ENCODE results near the gene MEIS2. TPM values are rescaled to one million over a fixed set of nuclear protein-coding genes. Genes with fewer than 3 reads are reported as not detected.

The MEIS2 gene
- total RNA-seq, 4 donors from 2014 or later: 9.0 to 18.5 (median 16.3) TPM

- no peak for DNase-seq (ENCODE audit: low spot score in 2 of 2)
- 53% methylated on average over 25 of the region's 25 CpGs for WGBS
- Histone ChIP-seq H3K4me1 (peaks cover 33% of the 10 kb centered on the region), H3K27me3 (peaks cover 66% of the 10 kb centered on the region), H3K36me3 (no peaks in the 10 kb centered on the region), H3K4me3 (peak overlapping the region; percentile 39), H3K27ac (no peak overlapping the region), H3K9me3 (no peaks in the 10 kb centered on the region)
- no peak for TF ChIP-seq POLR2A (IDR thresholded peaks at IDR 0.05)
- no peak for TF ChIP-seq POLR2AphosphoS5 (IDR thresholded peaks at IDR 0.05)
- TF ChIP-seq EP300 (IDR thresholded peaks at IDR 0.05): no peak
- no peak for TF ChIP-seq CTCF (IDR thresholded peaks at IDR 0.05)
Observed at GRCh38 chr15:36879568-36880222, 220.7 kb downstream of the MEIS2 start.

- Histone ChIP-seq H3K27ac (no peak overlapping the region), H3K9me3 (no peaks in the 10 kb centered on the region), H3K36me3 (no peaks in the 10 kb centered on the region), H3K27me3 (peaks cover 58% of the 10 kb centered on the region), H3K4me1 (peaks cover 30% of the 10 kb centered on the region), H3K4me3 (no peak overlapping the region)
- WGBS: 67% methylated on average over 12 of the region's 12 CpGs
- TF ChIP-seq CTCF (IDR thresholded peaks at IDR 0.05): no peak
- TF ChIP-seq POLR2A (IDR thresholded peaks at IDR 0.05): no peak
- TF ChIP-seq POLR2AphosphoS5 (IDR thresholded peaks at IDR 0.05): no peak
- no peak for TF ChIP-seq EP300 (IDR thresholded peaks at IDR 0.05)
- DNase-seq (ENCODE audit: low spot score in 2 of 2): no peak
Observed at GRCh38 chr15:36878684-36879262, 221.6 kb downstream of the MEIS2 start.

- Histone ChIP-seq H3K36me3 (no peaks in the 10 kb centered on the region), H3K27me3 (peaks cover 52% of the 10 kb centered on the region), H3K4me1 (peaks cover 22% of the 10 kb centered on the region), H3K27ac (no peak overlapping the region), H3K9me3 (no peaks in the 10 kb centered on the region), H3K4me3 (no peak overlapping the region)
- WGBS: 68% methylated on average over 18 of the region's 38 CpGs
- DNase-seq (ENCODE audit: low spot score in 2 of 2): no peak
- TF ChIP-seq EP300 (IDR thresholded peaks at IDR 0.05) (no peak), POLR2A (IDR thresholded peaks at IDR 0.05) (no peak), CTCF (IDR thresholded peaks at IDR 0.05) (no peak), POLR2AphosphoS5 (IDR thresholded peaks at IDR 0.05) (no peak)
Observed at GRCh38 chr15:36877796-36878683, 222.3 kb downstream of the MEIS2 start.

GRCh38 chr15:36877294-36877693, 223.1 kb downstream of the MEIS2 start:
- H3K27ac ChIP-seq: no peak overlapping the region
- H3K4me1 ChIP-seq: peaks cover 16% of the 10 kb centered on the region
- no peaks in the 10 kb centered on the region for H3K36me3 ChIP-seq
- no peaks in the 10 kb centered on the region for H3K9me3 ChIP-seq
- 58% methylated on average over 8 of the region's 8 CpGs for WGBS
- no peak overlapping the region for H3K4me3 ChIP-seq
- peaks cover 44% of the 10 kb centered on the region for H3K27me3 ChIP-seq
- peak in 1 of 2 donors; percentile 74 for DNase-seq (ENCODE audit: low spot score in 2 of 2)
- TF ChIP-seq POLR2AphosphoS5 (IDR thresholded peaks at IDR 0.05): no peak
- TF ChIP-seq POLR2A (IDR thresholded peaks at IDR 0.05): no peak
- TF ChIP-seq CTCF (IDR thresholded peaks at IDR 0.05): no peak
- TF ChIP-seq EP300 (IDR thresholded peaks at IDR 0.05): no peak

Measured in suprapubic skin (tissue), 4 donors.